ENCODE results near the gene IPCEF1.

The IPCEF1 gene

GRCh38 chr6:154157082-154157481 is 199.5 kb downstream of the IPCEF1 start:
- peak; percentile 17 for DNase-seq

- DNase-seq: peak; percentile 69
These were observed 200.3 kb downstream of the IPCEF1 start for GRCh38 chr6:154156135-154156896.

DNA sequence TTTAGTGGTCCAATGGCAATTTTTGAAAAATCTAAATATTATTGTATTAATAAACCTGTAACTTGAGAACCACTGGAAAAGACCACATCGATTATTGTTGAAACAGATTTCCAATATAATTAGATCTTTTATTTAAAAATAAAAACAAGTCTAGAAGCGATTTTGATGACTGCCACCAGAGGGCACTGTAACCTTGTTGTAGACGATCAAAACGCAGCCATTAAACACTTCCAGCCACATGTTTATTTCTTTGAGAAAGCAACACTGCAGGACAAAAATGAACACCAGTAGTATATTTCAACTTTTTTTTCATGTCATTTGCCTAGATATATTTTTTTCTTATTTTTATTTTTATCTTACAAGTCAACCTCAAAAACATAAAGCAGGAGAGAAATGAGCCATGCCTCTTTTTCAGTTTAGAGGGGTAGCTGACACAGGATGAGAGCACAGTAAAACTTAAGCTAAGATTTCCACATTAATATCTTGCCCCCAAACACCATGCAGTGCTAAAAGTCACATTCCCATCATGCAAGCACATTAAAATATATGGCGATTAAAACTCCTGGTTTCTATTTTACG is 202.1 kb downstream of the IPCEF1 start:
- DNase-seq: peak; percentile 79

GRCh38 chr6:154143753-154144152 is 212.8 kb downstream of the IPCEF1 start:
- no peak for DNase-seq

DNA sequence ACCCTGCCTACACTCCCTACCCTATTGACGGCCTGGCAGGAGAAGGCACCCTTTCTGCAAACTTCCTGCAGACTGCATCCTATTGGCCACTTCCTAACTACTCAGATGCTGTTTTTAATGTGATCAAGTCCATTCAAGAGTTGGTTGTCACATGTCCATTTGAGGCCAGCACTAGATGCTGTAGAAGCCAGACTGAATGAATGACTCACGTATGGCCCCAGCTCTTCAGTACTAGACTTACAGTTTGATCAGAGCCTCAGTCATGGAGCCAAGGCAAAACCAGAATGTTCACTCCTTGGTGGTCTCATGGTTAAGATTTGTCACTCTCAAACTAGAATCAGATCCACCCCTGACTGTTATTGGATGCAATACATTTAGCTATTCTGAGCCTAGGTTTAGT is 215.9 kb downstream of the IPCEF1 start:
- DNase-seq: no peak

DNA sequence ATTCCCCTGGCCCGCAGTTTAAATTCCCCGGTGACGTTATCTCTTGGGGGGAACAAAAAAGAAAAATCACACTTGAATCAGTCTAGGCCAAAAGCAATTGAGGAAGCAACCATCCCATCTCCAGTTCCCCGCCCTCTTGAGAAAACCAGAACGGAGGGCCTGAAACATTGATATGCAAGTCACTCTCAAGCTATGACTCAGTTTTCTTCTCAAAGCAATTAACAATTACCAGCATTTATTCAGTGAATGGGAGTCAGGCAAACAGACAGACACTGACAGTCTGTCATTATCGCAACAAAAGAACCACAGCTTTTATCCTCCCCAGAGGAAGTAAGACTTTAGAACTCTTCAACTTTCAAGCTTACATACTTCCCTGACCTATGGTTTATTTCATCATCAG is 216.7 kb downstream of the IPCEF1 start:
- no peak for DNase-seq

DNA sequence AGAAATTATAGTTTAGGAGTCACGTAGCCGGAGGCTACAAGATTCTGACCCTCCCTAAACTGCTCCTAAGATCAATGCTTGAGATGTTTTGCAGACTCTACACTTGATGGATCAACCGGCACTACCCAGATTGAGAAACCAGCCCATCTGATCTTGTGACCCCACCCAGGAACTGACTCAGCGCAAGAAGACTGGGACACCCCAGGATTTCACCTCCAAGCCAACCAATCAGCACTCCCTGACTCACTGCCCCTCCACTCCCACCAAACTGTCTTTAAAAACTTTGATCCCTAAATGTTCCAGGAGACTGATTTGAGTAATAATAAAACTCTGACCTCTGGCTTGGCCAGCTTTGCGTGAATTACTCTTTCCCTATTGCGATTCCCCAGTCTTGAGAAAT is 217.8 kb downstream of the IPCEF1 start:
- no peak for DNase-seq

- no peak for DNase-seq
These were observed 222.0 kb downstream of the IPCEF1 start for GRCh38 chr6:154134471-154135147.

- no peak for DNase-seq
These were observed 228.9 kb downstream of the IPCEF1 start for GRCh38 chr6:154127657-154128056.

- DNase-seq: no peak
These were observed 231.2 kb downstream of the IPCEF1 start for GRCh38 chr6:154125421-154125820.

DNA sequence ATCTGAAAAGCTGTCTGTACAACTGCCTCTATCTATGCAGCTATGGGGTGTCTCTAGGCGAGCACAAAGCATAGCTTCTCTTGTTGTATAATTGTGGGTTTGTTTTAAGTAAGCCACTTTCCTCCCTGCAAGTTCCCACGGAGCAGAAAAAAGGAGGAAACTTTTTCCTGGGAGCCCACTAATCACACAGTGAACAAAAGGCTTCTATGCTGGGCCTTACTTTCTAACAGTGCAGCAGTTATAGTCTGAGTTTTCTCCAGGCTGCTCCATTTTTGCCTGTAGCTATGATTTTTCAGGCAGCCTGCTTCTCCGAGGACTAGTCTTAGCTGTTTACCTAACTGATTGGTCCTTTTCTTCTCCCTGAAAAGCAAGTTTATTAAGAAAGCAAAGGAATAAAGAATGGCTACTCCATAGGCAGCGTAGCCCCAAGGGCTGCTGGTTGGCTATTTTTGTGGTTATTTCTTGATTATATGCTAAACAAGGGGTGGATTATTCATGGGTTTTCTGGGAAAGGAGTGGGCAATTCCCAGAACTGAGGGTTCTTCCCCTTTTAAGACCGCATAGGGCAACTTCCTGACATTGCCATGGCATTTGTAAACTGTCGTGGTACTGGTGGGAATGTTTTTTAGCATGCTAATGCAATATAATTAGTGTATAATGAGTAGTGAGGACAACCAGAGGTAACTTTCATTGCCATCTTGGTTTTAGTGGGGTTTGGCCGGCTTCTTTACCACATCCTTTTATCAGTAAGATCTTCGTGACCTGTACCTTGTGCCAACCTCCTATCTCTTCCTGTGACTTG is 233.2 kb downstream of the IPCEF1 start:
- no peak for DNase-seq

DNA sequence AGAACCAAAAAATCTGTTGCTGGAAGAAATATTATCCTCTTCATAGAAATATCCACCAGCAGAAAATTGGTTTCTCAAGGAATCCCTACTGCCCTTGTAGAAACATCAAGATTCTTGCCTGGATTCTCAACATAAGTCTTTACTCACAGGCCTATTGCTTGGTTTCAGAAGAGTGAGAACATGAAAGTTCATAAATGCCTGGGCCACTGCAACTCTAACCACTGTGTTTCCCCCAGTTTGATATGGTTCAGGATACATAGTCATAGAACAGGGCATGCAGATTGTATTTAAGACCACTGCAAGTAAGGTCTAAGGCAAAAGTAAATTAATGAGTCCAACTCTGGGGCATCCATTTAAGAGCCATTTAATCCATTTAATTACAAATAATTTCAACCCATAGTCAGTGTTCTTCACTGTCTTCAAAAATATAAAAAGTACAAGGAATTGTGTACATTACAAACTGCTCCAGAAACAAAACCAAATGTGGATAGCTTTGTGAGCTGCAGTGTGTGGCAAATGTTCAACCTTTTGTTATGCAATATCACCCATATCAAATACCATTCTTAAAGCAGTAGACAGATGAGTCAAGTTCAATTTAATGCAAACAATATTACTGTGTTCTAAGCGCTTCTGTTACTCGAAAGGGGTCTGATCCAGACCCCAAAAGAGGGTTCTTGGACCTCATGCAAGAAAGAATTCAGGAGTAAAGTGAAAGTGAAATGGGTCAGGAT is 234.2 kb downstream of the IPCEF1 start:
- no peak for DNase-seq

DNA sequence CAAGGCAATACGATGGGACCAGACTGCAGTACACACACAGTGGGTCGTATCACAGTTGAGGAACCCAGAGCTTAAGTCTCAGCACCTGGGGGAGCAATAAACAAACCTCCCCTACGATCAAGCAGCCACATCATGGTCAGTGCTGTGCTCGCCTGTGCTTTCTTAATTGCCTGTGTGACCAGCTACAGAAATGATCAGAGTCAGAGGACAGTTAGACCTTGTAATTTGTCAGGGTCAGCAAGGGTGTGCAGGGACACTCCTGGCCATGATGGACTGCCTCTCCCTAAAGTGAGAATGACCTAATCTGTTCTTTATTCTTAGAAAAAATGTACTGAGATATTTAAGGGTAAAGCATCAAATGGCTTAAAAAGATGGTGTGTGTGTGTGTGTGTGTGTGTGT is 239.1 kb downstream of the IPCEF1 start:
- DNase-seq: no peak

DNA sequence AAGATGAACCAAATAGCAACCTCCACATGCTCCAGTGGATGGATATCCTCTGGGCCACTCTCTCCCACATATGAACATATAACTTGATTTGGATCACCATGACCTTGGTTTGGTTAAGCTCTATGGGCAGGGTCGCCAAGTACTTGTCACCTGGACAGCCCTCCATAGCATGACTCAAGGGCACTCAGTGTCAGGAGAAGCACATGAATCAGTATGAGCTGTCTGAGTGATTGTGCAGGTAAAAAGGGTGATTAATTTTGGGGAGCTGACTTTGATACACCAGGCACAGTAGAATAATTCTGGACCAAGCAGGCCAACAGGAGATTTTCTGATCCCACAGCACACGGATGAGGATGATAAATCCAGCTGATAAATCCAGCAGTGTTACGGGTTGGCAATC is 243.2 kb downstream of the IPCEF1 start:
- DNase-seq: no peak

GRCh38 chr6:154112181-154112809 is 244.3 kb downstream of the IPCEF1 start:
- DNase-seq: no peak

GRCh38 chr6:154111025-154111424 is 245.6 kb downstream of the IPCEF1 start:
- no peak for DNase-seq

DNA sequence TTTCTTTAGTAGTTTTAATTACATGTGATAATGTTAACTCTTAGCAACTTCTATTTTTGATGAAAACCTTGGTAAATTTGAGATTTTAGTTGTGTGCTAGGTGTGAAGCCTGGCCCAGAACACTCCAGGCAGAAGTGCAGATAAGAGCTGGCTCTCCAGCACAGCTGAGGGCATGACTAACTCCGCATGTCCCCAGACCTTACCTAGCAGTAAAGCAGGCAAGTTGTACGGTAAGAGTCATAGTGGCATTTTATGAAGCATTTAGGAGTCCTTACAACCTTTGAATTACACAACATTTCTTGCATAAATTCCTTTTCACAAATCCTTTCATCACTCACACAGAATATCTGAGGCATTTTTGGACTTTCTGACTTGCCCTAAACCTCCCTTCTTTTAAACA is 250.4 kb downstream of the IPCEF1 start:
- DNase-seq: no peak
